ENCODE data around the gene DUSP1. TPM values are rescaled to one million over a fixed set of nuclear protein-coding genes. Genes with fewer than 3 reads are reported as not detected.

Gene DUSP1
- total RNA-seq, 1 donor from 2014 or later: 40.7 TPM

DNA sequence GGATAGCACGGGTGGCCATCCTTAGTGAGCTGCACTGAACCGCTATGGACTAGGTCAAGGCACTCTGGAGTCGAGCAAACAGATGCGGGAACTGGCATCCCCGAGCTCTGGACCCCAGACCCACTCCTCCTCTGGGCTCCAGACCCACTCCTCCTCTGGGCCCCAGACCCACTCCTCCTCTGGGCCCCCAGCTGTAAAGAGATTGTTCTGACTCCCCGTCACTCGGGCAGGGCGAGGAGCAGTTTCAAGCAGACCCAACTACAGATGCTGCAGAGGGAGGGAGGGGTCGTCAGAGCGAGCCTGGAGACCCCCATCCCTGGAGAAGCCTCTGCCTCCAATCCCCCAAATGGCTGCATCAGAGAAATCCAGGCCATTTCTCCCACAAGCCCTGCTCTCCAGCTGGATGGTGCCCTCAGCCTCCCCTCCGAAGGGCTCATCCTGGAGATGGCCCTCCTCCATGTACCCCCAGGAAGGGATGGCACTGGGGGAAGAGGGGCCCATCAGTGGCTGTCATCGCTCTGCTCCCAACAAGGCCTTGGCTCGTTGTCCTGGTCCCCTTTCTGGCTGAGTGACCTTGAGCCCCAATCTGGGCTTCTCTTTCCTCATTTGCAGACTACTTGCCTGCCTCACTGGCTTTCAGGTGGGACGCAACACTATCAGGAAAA is 38.7 kb downstream of the DUSP1 start:
- Mint-ChIP-seq H3K27ac (no peak overlapping the region), H3K9me3 (ENCODE audit: low read depth) (no peaks in the 10 kb centered on the region), H3K27me3 (peaks cover 5% of the 10 kb centered on the region), H3K4me3 (ENCODE audit: low read depth) (no peak overlapping the region), H3K4me1 (ENCODE audit: low read depth) (peaks cover 13% of the 10 kb centered on the region), H3K36me3 (ENCODE audit: insufficient read depth) (no peaks in the 10 kb centered on the region)
- TF ChIP-seq, protein P1, sequence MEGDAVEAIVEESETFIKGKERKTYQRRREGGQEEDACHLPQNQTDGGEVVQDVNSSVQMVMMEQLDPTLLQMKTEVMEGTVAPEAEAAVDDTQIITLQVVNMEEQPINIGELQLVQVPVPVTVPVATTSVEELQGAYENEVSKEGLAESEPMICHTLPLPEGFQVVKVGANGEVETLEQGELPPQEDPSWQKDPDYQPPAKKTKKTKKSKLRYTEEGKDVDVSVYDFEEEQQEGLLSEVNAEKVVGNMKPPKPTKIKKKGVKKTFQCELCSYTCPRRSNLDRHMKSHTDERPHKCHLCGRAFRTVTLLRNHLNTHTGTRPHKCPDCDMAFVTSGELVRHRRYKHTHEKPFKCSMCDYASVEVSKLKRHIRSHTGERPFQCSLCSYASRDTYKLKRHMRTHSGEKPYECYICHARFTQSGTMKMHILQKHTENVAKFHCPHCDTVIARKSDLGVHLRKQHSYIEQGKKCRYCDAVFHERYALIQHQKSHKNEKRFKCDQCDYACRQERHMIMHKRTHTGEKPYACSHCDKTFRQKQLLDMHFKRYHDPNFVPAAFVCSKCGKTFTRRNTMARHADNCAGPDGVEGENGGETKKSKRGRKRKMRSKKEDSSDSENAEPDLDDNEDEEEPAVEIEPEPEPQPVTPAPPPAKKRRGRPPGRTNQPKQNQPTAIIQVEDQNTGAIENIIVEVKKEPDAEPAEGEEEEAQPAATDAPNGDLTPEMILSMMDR (IDR thresholded peaks at IDR 0.05; ENCODE audit: unreplicated experiment): no peak
- DNase-seq (ENCODE audit: low spot score, unreplicated experiment): no peak

DNA sequence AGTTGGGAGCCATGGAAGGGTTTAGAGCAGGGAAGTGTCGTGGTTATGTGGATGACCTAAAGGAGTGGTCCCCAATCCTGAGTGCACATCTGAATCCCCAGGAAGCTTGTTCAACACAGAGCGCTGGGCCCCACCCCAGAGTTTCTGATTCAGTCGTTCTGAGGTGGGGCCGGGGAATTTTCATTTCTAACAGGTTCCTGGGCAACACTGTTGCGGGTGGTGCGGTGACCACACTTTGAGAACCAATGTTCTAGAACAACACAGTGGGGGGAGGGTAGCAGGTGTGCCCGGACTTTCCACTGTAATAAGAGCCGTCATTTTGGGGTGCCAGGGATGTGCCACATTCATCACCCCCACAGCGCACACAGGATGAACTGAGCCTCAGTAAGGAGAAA is 39.3 kb downstream of the DUSP1 start:
- H3K36me3 Mint-ChIP-seq (ENCODE audit: insufficient read depth): no peaks in the 10 kb centered on the region

DNA sequence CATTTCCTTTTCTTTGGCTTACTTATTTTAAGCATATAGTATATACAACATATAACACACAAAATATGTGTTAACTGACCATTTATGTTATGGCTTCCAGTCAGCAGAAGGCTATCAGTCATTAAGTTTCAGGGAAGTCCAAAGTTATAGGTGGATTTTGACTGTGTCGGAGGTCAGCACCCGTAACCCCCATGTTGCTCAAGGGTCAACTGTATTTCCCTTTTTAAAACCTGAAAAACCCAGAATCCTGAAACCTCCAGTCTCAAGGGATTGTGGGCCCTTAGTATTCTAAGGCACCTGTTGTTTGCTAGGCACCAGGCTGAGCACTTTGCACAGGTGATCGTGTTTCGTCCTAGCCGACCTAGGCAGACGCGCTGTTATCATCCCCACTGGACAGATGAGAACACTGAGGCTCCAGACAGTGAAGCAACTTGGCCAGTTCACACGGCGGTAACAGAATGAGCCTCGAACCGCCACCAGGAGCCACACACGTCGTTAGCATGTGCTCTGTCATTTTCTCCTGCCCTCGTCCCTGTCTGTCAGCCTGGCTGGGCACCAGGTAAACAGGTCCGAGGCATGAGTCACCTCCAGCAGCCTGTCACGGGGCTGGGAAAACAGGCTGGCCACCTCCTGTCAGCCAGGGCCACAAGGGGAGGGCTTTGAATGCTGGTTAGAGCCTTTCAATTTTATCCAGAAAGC is 39.9 kb downstream of the DUSP1 start:
- Mint-ChIP-seq H3K36me3 (ENCODE audit: insufficient read depth) (no peaks in the 10 kb centered on the region), H3K4me1 (ENCODE audit: low read depth) (peaks cover 17% of the 10 kb centered on the region), H3K27me3 (peaks cover 5% of the 10 kb centered on the region), H3K27ac (no peak overlapping the region), H3K9me3 (ENCODE audit: low read depth) (no peaks in the 10 kb centered on the region), H3K4me3 (ENCODE audit: low read depth) (no peak overlapping the region)
- TF ChIP-seq, protein P1 (IDR thresholded peaks at IDR 0.05; ENCODE audit: unreplicated experiment): no peak
- no peak for DNase-seq (ENCODE audit: low spot score, unreplicated experiment)

More for the DNA sequence above, 39.3 kb downstream of the DUSP1 start:
- DNase-seq (ENCODE audit: low spot score, unreplicated experiment): no peak
- Mint-ChIP-seq H3K27me3 (peaks cover 5% of the 10 kb centered on the region), H3K9me3 (ENCODE audit: low read depth) (no peaks in the 10 kb centered on the region), H3K4me1 (ENCODE audit: low read depth) (peaks cover 14% of the 10 kb centered on the region), H3K4me3 (ENCODE audit: low read depth) (no peak overlapping the region), H3K27ac (no peak overlapping the region)
- TF ChIP-seq, protein P1 (IDR thresholded peaks at IDR 0.05; ENCODE audit: unreplicated experiment): no peak

DNA sequence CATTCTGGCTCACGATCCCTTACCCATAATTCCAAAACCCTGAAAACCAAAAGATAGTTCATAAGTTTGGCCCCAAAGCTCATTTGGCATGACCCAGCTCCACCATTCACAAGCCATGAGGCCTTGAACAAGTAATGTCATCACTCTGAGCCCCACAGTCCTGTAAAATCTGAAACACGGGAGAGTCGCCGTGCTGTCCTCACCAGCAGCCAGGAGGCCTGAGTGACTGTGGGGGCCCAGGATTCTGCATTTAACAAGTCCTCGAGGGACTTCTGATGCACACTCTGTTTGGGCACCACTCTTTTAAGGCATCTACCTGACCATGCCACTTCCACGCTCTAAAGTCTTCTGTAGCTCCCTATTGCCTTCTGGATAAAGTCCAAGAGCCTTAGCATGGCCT is 40.8 kb downstream of the DUSP1 start:
- Mint-ChIP-seq H3K27me3 (peaks cover 5% of the 10 kb centered on the region), H3K9me3 (ENCODE audit: low read depth) (no peaks in the 10 kb centered on the region), H3K36me3 (ENCODE audit: insufficient read depth) (no peaks in the 10 kb centered on the region), H3K27ac (no peak overlapping the region), H3K4me3 (ENCODE audit: low read depth) (no peak overlapping the region), H3K4me1 (ENCODE audit: low read depth) (peaks cover 21% of the 10 kb centered on the region)
- no peak for DNase-seq (ENCODE audit: low spot score, unreplicated experiment)
- TF ChIP-seq, protein P1 (IDR thresholded peaks at IDR 0.05; ENCODE audit: unreplicated experiment): no peak

DNA sequence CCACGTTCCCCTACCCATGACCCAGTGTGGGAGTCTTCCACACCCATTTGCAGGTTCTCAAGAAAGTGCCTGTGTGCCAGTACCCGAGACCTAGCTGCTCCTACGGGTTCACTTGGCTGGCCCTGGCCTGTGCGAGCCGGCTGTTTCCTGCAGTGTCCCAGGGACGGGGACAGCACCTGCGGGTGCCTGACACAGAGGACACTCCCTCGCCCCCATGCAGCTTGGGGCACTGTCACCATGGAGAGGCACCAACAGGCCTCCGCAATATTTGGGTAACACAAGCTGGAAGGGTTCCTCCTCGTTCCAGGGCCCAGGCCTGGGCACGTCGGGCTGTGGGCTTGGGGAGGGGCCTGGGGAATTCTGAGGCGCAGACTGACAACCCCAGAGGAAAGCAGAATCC is 41.4 kb downstream of the DUSP1 start:
- Mint-ChIP-seq H3K27ac (no peak overlapping the region), H3K9me3 (ENCODE audit: low read depth) (no peaks in the 10 kb centered on the region), H3K27me3 (peaks cover 5% of the 10 kb centered on the region), H3K4me1 (ENCODE audit: low read depth) (peaks cover 23% of the 10 kb centered on the region), H3K36me3 (ENCODE audit: insufficient read depth) (no peaks in the 10 kb centered on the region), H3K4me3 (ENCODE audit: low read depth) (no peak overlapping the region)
- no peak for DNase-seq (ENCODE audit: low spot score, unreplicated experiment)
- TF ChIP-seq, protein P1 (IDR thresholded peaks at IDR 0.05; ENCODE audit: unreplicated experiment): no peak
